GM19455 (cell line): ENCODE data around the gene STXBP5.

Experiments
- ATAC-seq: cut with Tn5 transposase; IDR thresholded peaks from one replicate; pipeline ENCODE4 v1.9.1; 2021; ENCODE audit not compliant: unreplicated experiment

Gene STXBP5

DNA sequence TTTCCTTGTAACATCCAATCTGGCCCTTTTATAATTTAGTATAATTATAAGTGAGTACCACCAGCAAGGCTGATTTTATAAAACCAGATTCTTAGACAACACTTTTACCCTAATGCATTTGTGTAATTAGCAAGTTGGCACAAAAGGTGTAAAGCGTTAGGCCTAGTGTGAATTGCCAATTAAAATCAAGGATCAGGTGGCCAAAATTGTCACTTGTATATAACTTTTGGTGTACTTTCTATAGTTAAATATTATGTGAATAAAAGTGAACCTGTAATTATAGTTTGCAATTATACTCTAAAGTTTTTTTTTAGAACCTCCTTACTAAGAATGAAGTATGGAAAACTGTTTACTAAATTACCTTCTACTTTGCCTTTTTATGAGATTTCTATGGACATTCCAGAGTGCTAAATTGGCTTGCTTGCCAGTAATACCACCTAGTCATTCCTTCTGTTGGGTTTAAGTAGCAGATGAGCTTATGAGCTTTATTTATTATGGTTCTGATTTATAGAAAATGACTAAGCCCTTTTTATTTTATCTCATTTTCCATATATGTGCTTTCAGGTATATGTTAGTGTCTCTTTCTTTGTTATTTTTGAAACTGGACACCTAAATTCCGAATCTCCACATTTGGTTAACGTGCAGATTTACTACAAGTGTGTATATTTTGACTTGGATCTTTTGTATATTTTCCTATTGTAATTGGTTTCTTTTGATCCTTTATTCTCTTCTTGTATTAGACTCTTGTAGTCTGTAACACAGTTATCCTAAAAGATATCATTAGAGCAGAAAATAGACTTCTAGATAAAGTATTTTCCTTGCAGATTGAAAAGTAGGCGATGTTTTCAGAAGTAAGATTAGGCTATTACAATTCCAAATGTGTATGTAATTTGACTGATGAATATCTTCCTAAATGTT, 3.9 kb downstream of the STXBP5 start:
- no peak for ATAC-seq

- no peak for ATAC-seq
Measured at GRCh38 chr6:147209762-147210449, 5.7 kb downstream of the STXBP5 start.

DNA sequence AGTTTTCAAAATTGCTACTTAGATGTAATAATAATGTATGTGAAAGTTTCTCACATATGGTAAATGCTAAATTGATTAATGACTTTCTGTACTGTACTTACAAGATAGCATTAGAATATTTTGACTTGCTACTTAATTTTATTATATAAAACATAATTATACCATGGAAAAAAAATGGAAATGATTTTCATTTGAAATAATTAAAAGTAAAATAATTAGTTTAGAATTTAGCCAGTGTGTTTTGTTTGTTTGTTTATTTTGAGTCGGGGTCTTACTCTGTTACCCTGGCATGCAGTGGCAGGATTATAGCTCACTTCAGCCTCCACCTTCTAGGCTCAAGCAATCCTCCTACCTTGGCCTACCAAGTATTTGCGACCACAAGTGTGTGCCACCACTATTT, 7.1 kb downstream of the STXBP5 start:
- ATAC-seq = no peak

DNA sequence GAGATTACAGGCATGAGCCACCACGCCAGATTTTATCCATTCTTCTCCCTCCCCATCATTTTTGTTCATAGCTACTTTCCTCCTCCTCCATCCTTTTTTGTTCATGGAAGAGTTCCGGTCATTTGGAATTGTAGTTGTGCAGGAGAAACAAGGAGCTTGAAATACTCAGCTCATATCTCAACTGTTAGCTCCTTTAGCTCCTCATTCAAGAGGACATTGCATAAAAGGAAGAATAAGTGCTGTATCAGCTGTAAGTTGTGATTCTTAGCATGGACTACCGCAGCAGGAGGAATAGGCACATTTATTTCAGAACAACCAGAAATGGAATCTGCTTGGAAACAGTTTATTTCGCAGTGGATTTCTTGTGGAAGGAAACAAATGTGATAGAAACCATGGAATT, 7.6 kb downstream of the STXBP5 start:
- no peak for ATAC-seq

DNA sequence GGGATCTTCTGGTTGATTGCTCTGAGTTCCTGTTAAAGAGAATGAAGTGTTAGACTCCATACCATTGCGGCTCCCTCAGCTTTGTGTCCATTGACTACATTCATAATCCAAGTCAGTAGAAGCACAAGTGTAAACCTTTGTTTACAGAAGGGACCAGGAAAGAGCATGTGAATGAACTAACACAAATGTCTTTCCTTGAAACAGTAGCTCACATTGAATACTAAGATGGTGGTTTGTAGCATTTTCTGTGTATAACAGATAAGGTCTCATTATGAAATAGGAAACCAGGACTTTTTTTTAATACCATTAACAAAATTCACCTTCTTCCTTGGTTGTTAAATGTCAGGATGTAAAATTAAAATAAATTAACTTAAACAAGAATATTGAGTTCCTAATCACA, 8.4 kb downstream of the STXBP5 start:
- ATAC-seq = no peak

GRCh38 chr6:147213772-147214171, 9.6 kb downstream of the STXBP5 start:
- ATAC-seq = no peak

DNA sequence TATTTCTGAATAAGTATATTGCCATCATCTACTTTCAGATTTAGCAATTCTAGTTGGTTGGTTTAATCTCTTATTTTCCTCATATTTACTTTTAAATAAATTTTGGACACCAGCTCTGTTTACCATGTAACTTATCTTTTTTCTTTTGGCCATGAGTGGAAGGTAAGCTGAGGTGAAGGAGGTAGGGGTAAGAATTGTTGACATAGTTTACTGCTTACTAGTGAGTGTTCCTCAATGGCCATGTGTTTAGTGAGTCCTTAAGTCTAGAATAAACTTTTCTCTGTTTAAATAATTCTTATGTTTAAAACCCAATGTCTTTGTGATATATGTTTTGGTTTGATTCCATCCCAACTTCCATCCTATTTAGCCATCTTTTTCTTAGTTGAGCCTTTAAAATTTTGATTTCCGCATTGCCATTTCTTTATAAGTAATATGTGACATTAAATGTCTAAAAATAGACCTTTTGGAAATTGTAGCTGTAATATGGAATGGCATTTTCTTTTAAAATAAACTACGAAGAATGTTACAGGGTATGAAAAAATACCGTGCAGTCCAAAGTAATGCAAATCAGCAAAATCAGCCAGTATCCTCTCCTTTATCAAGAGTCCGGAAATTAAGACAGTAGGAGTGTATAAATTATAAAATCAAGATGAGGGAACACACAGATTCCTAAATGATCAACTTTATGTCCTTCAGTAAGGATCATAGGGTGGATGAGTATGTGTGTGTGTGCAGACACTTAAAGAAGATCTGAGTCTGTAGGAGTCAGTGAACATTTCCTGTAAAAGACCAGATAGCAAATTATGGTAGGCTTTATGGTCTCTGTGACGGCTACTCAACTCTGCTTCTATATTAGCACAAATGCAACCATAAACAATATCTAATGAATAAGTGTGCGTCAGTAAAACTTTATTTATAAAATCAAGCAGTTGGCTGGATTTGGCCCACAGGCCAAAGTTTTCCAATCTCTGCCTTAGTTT, 10.3 kb downstream of the STXBP5 start:
- no peak for ATAC-seq

- ATAC-seq = no peak
Measured at GRCh38 chr6:147216915-147217314, 12.7 kb downstream of the STXBP5 start.

DNA sequence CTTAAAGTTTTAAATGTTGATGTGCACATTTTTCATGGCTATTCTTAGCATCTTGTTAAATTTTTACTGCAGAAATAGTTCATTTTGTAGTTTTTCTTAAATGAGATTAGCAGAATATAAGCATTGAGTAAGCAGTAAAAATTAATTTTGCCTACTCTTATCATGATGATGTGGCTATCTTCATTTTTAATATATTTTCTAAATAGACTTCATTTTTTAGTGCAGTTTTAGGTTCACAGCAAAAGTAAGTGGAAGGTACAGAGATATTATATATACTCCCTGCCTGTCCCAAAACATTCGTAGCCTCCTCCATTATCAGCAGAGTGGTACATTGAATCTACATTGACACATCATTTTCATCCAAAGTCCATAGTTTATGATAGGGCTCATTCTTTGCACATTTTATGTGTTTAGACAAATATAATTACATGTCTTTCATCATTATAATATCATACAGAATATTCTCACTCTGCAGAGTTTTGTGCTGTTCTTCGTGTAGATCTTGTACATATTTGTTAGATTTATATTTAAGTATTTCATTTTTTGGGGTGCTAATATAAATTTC, 13.7 kb downstream of the STXBP5 start:
- ATAC-seq = no peak

DNA sequence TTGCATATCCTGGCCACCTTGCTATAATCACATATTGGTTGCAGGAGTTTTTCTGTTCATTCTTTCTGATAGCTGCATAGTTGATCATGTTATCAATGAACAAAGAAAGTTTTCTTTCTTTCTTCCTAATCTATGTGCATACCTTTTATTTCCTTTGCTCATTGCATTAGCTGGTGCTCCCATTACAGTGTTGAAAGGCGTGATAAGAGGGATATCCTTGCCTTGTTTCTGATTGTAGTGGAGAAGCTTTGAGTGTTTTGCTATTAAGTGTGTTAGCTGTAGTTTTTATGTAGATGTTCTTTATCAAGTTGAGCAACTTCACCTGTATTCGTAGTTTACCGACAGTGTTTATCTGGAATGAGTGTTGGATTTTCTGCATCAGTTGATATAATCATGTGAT, 14.6 kb downstream of the STXBP5 start:
- no peak for ATAC-seq

DNA sequence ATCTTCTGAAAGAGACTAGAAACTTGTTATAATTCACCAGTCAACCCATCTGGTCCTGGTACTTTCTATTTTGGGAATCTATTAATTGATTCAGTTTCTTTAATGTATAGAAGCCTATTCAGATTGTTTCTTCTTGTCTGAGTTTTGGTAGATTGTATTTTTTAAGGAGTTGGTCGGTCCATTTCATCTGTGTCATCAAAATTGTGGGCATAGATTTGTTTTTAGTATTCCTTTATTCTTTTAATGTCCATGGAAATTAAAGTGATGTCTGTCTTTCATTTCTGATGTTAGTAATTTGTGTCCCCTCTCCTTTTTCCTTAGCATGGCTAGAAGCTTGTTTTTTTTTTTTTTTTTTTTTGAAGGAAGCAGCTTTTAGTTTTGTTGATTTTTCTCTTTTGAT, 15.2 kb downstream of the STXBP5 start:
- no peak for ATAC-seq

GRCh38 chr6:147220345-147220744, 16.1 kb downstream of the STXBP5 start:
- no peak for ATAC-seq

DNA sequence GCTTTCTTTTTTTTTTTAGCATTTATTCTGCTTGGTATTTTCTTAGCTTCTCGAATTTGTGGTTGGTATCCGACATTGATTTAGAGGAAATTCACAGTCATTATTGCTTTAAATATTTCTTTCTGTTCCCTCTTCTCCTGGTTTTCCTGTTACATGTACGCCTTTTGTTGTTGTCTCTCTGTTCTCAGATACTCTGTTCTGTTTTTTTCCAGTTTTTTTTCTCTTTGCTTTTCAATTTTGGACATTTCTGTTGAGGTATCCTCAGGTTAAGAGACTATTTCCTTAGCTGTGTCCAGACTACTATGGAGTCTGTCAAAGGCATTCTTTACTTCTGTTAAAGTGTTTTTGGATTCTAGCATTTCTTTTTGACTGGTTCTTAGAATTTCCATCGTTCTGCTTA, 17.5 kb downstream of the STXBP5 start:
- no peak for ATAC-seq

- no peak for ATAC-seq
Measured at GRCh38 chr6:147222160-147222838, 18.1 kb downstream of the STXBP5 start.

- ATAC-seq = no peak
Measured at GRCh38 chr6:147223736-147224135, 19.5 kb downstream of the STXBP5 start.

DNA sequence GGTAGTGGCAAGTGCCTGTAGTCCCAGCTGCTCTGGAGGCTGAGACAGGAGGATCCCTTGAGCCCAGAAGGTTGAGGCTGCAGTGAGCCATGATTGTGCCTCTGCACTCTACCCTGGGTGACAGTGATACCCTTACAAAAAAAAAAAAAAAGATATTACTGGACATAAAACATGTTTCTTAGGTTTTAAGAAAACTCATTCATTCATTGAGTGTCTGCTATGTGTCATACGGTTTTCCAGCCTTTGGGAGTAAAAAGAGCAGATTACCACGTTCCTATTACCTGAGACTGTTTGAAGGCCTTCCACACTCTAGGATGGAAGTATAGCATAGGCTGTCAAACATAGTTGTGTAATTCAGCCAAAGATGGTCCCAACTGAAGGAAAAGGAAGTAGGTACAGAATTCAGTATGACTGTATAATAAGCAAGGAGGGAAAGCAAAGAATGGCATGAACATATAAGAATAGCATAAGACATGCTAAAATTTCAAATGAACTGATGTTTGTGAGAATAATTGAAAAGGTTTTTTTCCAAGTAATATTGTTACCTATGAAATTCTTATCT, 22.0 kb downstream of the STXBP5 start:
- ATAC-seq = no peak

- no peak for ATAC-seq
Measured at GRCh38 chr6:147226877-147227276, 22.7 kb downstream of the STXBP5 start.

GRCh38 chr6:147227770-147228320, 23.6 kb downstream of the STXBP5 start:
- no peak for ATAC-seq

- ATAC-seq = no peak
Measured at GRCh38 chr6:147231589-147231988, 27.4 kb downstream of the STXBP5 start.

- ATAC-seq = no peak
Measured at GRCh38 chr6:147234685-147235084, 30.5 kb downstream of the STXBP5 start.
